Activated CD8-positive, alpha-beta memory T cell treated with anti-CD3 and anti-CD28 coated beads, Interleukin-2, amount 10 ng/mL, durations not matched to agents 7 days and 5 days (primary cell): ENCODE measurements around the gene CAPRIN2. TPM values are rescaled to one million over a fixed set of nuclear protein-coding genes. Genes with fewer than 3 reads are reported as not detected.

Experiments
- ATAC-seq: fragments of 150-1000 bp; cut with Tn5 transposase; one replicate; pipeline ENCODE4 v1.10.0; 2021; ENCODE audit warnings: moderate library complexity
- CTCF ChIA-PET: fragments of 350-600 bp; sonication (Branson Sonifier 250); formaldehyde crosslinking; loops from one replicate; lab custom pipeline; 2021; ENCODE audit warnings: antibody characterized with exemption; lab: Charles Lee
- DNase-seq: peaks from one replicate; pipeline ENCODE4 v3.0.0-alpha.2; 2020
- H3K27ac Mint-ChIP-seq: one replicate; pipeline ENCODE4 v1.8.0; 2021; ENCODE audit warnings: mild to moderate bottlenecking, mixed read lengths
- H3K27me3 Mint-ChIP-seq: one replicate; pipeline ENCODE4 v1.8.0; 2021; ENCODE audit warnings: mixed read lengths
- H3K36me3 Mint-ChIP-seq: one replicate; pipeline ENCODE4 v1.8.0; 2021; ENCODE audit warnings: mild to moderate bottlenecking, mixed read lengths
- H3K4me1 Mint-ChIP-seq: one replicate; pipeline ENCODE4 v1.8.0; 2021; ENCODE audit warnings: mixed read lengths
- H3K4me3 Mint-ChIP-seq: one replicate; pipeline ENCODE4 v1.8.0; 2021; ENCODE audit warnings: mild to moderate bottlenecking, moderate library complexity, mixed read lengths
- H3K9me3 Mint-ChIP-seq: one replicate; pipeline ENCODE4 v1.8.0; 2022; ENCODE audit warnings: low read depth, mixed read lengths
- total RNA-seq, 2 experiments: library from RNA; stranded (reverse); gene quantifications; one replicate each; pipeline ENCODE4 v1.2.3, GENCODE V29; 2021

CAPRIN2 gene
- total RNA-seq, 2 experiments from 2014 or later = 10.0 to 16.2 TPM

DNA sequence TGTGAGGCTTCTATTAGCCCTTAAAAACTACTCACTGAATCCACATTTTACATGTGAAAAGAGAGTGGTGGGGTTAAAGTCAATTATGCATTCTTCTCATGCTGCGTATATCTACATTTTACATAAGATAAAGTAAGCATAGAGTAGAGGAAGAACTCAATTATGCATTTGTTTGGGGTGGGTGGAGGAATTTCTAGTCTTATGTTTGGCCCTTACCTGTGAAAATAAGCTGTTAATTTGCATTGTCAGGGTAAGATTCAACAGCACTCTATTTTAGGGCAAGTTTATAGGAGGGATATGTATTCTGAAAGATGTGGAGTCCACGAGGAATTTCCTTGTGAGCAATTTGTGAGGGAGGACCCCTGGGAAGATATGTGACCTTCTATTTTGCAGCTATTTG lies 30.9 kb upstream of the CAPRIN2 start:
- no peak for ATAC-seq
- peaks cover 17% of the 10 kb centered on the region for H3K27me3 Mint-ChIP-seq
- no peaks in the 10 kb centered on the region for H3K36me3 Mint-ChIP-seq
- H3K4me3 Mint-ChIP-seq = no peak overlapping the region
- H3K4me1 Mint-ChIP-seq = no peaks in the 10 kb centered on the region
- CTCF ChIA-PET = no interaction called here
- DNase-seq = no peak
- no peaks in the 10 kb centered on the region for H3K9me3 Mint-ChIP-seq
- no peak overlapping the region for H3K27ac Mint-ChIP-seq

DNA sequence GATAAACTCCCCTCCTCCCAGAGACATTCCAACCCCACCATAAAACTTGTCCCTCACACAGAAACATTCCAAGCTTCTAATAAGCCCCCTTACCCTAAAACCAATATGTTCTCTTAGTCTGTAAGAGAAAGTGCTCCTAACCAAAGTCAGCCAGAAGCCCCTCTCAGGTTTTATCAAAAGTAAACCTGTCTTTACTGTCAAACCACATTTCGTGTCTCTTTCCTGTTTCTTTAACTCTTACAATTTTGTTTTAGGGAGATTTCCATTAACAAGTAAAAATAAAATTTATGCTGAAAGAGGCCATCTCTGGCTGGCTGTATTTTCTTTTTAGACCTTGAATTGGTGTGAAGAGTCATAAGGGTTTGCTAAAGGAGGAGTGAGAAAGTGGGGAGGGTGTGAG lies 29.8 kb upstream of the CAPRIN2 start:
- no peak for ATAC-seq
- Mint-ChIP-seq H3K36me3 (no peaks in the 10 kb centered on the region), H3K27me3 (peaks cover 15% of the 10 kb centered on the region), H3K4me3 (no peak overlapping the region), H3K4me1 (no peaks in the 10 kb centered on the region), H3K27ac (no peak overlapping the region), H3K9me3 (no peaks in the 10 kb centered on the region)
- CTCF ChIA-PET = no interaction called here
- DNase-seq = no peak

- ATAC-seq = no peak
Observed at GRCh38 chr12:30783946-30784345, 29.2 kb upstream of the CAPRIN2 start.

GRCh38 chr12:30782316-30783173 lies 27.8 kb upstream of the CAPRIN2 start:
- DNase-seq = no peak
- CTCF ChIA-PET = no interaction called here
- no peaks in the 10 kb centered on the region for H3K36me3 Mint-ChIP-seq
- ATAC-seq = no peak
- H3K4me3 Mint-ChIP-seq = no peak overlapping the region
- H3K27ac Mint-ChIP-seq = no peak overlapping the region
- no peaks in the 10 kb centered on the region for H3K4me1 Mint-ChIP-seq
- H3K27me3 Mint-ChIP-seq = peaks cover 21% of the 10 kb centered on the region
- peaks cover 2% of the 10 kb centered on the region for H3K9me3 Mint-ChIP-seq

More at GRCh38 chr12:30783946-30784345, 29.2 kb upstream of the CAPRIN2 start:
- Mint-ChIP-seq H3K4me1 (no peaks in the 10 kb centered on the region), H3K4me3 (no peak overlapping the region), H3K27ac (no peak overlapping the region), H3K9me3 (no peaks in the 10 kb centered on the region), H3K36me3 (no peaks in the 10 kb centered on the region), H3K27me3 (peaks cover 15% of the 10 kb centered on the region)
- CTCF ChIA-PET = no interaction called here
- DNase-seq = no peak

- H3K4me1 Mint-ChIP-seq = no peaks in the 10 kb centered on the region
- H3K27ac Mint-ChIP-seq = no peak overlapping the region
- no peak for ATAC-seq
- H3K9me3 Mint-ChIP-seq = peaks cover 2% of the 10 kb centered on the region
- H3K4me3 Mint-ChIP-seq = no peak overlapping the region
- no peaks in the 10 kb centered on the region for H3K36me3 Mint-ChIP-seq
- no peak for DNase-seq
- CTCF ChIA-PET = no interaction called here
- peaks cover 16% of the 10 kb centered on the region for H3K27me3 Mint-ChIP-seq
Observed at GRCh38 chr12:30779578-30779977, 24.8 kb upstream of the CAPRIN2 start.

DNA sequence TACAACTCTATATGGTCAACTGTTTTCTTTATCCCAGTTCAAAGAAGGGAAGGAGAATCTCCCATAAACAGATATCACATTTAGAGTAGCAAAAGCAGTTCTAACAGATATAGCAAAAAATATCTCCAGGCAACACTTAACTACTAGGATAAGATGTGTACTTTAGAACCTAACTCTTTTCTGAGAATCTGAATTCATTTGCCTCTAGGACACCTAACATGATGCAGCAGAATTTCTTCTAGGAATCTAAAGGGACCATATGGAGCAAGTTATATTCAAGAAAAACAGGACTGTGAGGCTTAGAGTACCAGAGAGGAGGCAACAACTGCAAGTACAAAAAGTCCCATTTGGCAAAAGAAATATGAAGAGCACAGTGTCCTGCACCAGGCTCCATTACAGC lies 24.4 kb upstream of the CAPRIN2 start:
- H3K4me1 Mint-ChIP-seq = no peaks in the 10 kb centered on the region
- H3K4me3 Mint-ChIP-seq = no peak overlapping the region
- CTCF ChIA-PET = no interaction called here
- peaks cover 13% of the 10 kb centered on the region for H3K27me3 Mint-ChIP-seq
- ATAC-seq (no peak), DNase-seq (no peak)
- no peaks in the 10 kb centered on the region for H3K36me3 Mint-ChIP-seq
- H3K9me3 Mint-ChIP-seq = peaks cover 2% of the 10 kb centered on the region
- no peak overlapping the region for H3K27ac Mint-ChIP-seq

DNA sequence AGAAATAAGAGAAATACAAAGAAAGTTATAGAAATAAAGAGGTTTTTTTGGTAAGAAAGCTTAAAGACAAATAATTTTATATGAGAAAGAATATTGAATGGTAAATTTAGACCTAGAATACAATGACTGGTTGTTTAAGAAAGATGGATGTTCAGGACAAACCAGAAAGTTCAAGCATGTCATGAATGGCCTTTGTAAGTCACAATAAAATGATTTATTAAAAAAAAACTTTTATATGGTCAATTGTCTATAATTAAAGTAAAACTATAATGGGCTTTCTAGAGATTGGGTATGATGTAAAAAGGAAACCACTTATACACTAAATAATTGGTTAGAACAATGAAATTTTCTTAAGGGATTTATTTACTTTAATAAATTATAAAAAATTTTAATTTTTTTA lies 19.8 kb upstream of the CAPRIN2 start:
- CTCF ChIA-PET = interaction anchor here (1.1 kb wide), 1 partner anchor 50 kb away, joined by 3 read pairs; no protein-coding TSS in a partner anchor
- H3K36me3 Mint-ChIP-seq = no peaks in the 10 kb centered on the region

GRCh38 chr12:30769802-30770201 lies 15.1 kb upstream of the CAPRIN2 start:
- H3K27me3 Mint-ChIP-seq = peaks cover 40% of the 10 kb centered on the region
- H3K4me1 Mint-ChIP-seq = no peaks in the 10 kb centered on the region
- DNase-seq (no peak), ATAC-seq (no peak)
- no peak overlapping the region for H3K27ac Mint-ChIP-seq
- CTCF ChIA-PET = no interaction called here
- H3K9me3 Mint-ChIP-seq = no peaks in the 10 kb centered on the region
- H3K36me3 Mint-ChIP-seq = no peaks in the 10 kb centered on the region
- H3K4me3 Mint-ChIP-seq = no peak overlapping the region

More for the DNA sequence above, 19.8 kb upstream of the CAPRIN2 start:
- H3K27me3 Mint-ChIP-seq = peaks cover 28% of the 10 kb centered on the region
- H3K4me3 Mint-ChIP-seq = no peak overlapping the region
- no peak for ATAC-seq
- H3K27ac Mint-ChIP-seq = no peak overlapping the region
- no peak for DNase-seq
- H3K4me1 Mint-ChIP-seq = no peaks in the 10 kb centered on the region
- peaks cover 2% of the 10 kb centered on the region for H3K9me3 Mint-ChIP-seq

DNA sequence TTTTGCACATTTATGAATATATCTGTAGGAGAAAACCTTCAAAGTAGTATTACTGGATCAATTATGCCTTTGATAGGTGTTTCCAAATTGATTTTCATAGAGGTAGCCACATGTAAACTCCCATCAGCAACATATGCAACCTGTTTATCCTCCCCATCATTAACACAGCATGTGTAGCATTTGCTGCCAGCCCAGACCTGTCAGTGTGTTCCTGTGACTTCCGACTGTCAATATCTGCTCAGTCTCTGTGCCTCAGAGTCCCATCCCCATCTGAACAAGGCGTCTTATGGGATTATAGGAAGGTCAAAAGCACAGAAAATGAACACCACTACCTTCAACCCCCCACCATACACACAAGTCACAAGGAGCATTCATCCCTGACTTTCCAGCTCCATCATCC lies 9.5 kb upstream of the CAPRIN2 start:
- no peaks in the 10 kb centered on the region for H3K36me3 Mint-ChIP-seq
- no peak overlapping the region for H3K27ac Mint-ChIP-seq
- CTCF ChIA-PET = no interaction called here
- ATAC-seq = no peak
- H3K4me3 Mint-ChIP-seq = no peak overlapping the region
- H3K27me3 Mint-ChIP-seq = peaks cover 27% of the 10 kb centered on the region
- no peak for DNase-seq
- H3K9me3 Mint-ChIP-seq = no peaks in the 10 kb centered on the region
- H3K4me1 Mint-ChIP-seq = no peaks in the 10 kb centered on the region

DNA sequence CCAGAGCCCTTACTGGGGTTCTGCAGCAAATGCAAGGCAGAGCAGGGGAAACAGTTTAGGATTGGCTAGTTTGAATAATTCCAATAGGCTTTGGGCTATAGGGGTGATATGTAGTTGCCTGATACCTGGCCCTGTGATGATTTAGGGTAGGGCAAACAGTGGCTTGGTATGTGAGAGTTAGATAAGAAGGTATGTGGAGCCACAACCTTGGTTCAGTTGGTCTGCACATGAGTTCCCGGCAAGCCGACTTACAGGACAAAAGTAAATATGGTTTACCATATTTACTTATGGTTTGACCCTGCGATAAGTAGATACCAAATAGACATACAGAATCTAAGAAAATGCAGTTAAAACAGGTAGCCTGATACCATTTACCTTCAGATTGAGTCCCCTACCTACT lies 8.3 kb upstream of the CAPRIN2 start:
- DNase-seq = no peak
- H3K4me1 Mint-ChIP-seq = no peaks in the 10 kb centered on the region
- no peaks in the 10 kb centered on the region for H3K36me3 Mint-ChIP-seq
- no peak overlapping the region for H3K27ac Mint-ChIP-seq
- no peaks in the 10 kb centered on the region for H3K9me3 Mint-ChIP-seq
- CTCF ChIA-PET = no interaction called here
- H3K27me3 Mint-ChIP-seq = peaks cover 20% of the 10 kb centered on the region
- no peak overlapping the region for H3K4me3 Mint-ChIP-seq
- no peak for ATAC-seq

DNA sequence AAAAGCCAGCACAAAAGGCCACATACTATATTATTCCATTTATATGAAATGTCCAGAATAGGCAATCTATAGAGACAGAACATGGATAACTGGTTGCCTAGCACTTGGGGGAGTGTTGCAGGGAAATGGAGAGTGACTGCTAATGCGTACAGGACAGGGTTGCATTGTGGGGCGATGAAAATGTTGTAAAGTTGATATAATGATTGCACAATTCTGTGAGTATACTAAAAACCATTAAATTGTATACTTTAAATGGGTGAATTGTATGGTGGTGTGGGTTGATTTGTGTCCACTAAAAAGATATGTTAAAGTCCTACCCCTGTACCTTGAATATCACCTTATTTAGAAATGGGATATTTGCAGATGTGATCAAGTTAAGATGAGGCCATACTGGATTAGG lies 7.0 kb upstream of the CAPRIN2 start:
- CTCF ChIA-PET = no interaction called here

DNA sequence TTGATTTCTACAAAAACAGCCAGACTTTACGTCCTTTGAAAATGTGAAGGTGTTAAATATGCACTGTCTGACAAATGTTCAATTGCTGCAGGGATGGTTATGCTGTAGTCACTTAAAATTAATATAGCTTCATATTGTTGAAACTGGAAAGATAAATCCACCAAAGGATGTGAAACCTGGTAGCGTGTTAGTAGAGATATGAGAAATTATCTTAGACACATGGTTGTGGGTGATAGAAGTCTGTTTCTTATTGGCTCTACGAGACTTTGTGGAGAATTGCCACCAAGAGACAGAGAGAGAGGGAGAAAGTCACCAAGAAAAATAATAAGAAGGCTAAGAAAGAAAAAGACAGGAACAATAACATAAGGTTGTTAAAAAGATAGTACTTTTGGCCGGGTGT lies 2.6 kb upstream of the CAPRIN2 start:
- CTCF ChIA-PET = interaction anchor here (1.3 kb wide), 1 partner anchor 76 kb away, joined by 3 read pairs; no protein-coding TSS in a partner anchor
- Mint-ChIP-seq H3K9me3 (no peaks in the 10 kb centered on the region), H3K36me3 (peaks cover 1% of the 10 kb centered on the region), H3K4me1 (peaks cover 32% of the 10 kb centered on the region), H3K4me3 (no peak overlapping the region), H3K27me3 (no peaks in the 10 kb centered on the region), H3K27ac (no peak overlapping the region)
- no peak for ATAC-seq
- no peak for DNase-seq

More for the DNA sequence above, 7.0 kb upstream of the CAPRIN2 start:
- Mint-ChIP-seq H3K27me3 (peaks cover 10% of the 10 kb centered on the region), H3K27ac (no peak overlapping the region), H3K4me1 (peaks cover 9% of the 10 kb centered on the region), H3K9me3 (no peaks in the 10 kb centered on the region), H3K36me3 (peaks cover 1% of the 10 kb centered on the region), H3K4me3 (no peak overlapping the region)
- no peak for ATAC-seq
- DNase-seq = no peak

DNA sequence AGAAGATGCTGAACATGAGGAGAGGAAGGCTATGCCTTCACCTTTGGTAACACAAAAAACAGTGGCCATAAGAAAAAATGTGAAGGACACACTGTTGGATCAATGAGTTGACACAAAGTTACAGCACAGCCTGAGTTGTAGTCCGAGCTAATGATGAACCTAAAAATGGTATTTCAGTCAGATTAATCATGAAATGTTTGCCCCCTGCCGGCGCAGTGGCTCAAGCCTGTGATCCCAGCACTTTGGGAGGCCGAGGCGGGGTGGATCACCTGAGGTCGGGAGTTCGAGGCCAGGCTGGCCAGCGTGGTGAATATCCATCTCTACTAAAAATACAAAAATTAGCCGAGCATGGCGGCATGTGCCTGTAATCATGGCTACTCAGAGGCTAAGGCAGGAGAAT lies 1.3 kb upstream of the CAPRIN2 start:
- no peak for ATAC-seq
- Mint-ChIP-seq H3K4me3 (no peak overlapping the region), H3K27me3 (no peaks in the 10 kb centered on the region), H3K9me3 (no peaks in the 10 kb centered on the region), H3K4me1 (peaks cover 33% of the 10 kb centered on the region), H3K36me3 (peaks cover 1% of the 10 kb centered on the region), H3K27ac (no peak overlapping the region)
- DNase-seq = no peak
- CTCF ChIA-PET = interaction anchor here (4.1 kb wide), 1 partner anchor 40 kb away, joined by 22 read pairs; no protein-coding TSS in a partner anchor

GRCh38 chr12:30755395-30755762 lies 628 bp upstream of the CAPRIN2 start:
- Mint-ChIP-seq H3K4me3 (peak overlapping the region; percentile 85), H3K4me1 (peaks cover 33% of the 10 kb centered on the region), H3K9me3 (no peaks in the 10 kb centered on the region), H3K27ac (peak overlapping the region; percentile 62), H3K27me3 (no peaks in the 10 kb centered on the region), H3K36me3 (peaks cover 1% of the 10 kb centered on the region)
- DNase-seq (no peak), ATAC-seq (no peak)
- CTCF ChIA-PET = interaction anchor here (0.9 to 4.1 kb wide), 11 partner anchors 11 to 107 kb away, joined by 3 to 22 read pairs (median 4); partner anchors contain the start of gene IPO8
